ENCODE measurements around the gene FAXC.
"Not testable (repeated sequence)": the region's sequence is repeated elsewhere in the genome, so short reads cannot be mapped to it uniquely, and the experiment has no call there.

FAXC gene

GRCh38 chr6:99338188-99338587, 11.3 kb downstream of the FAXC start:
- DNase-seq, result no peak

GRCh38 chr6:99335298-99335697, 14.2 kb downstream of the FAXC start:
- not testable (repeated sequence) for DNase-seq

GRCh38 chr6:99334526-99335127, 14.8 kb downstream of the FAXC start:
- DNase-seq, result peak in 1 of 2 experiments; percentile 19

GRCh38 chr6:99333068-99333467, 16.4 kb downstream of the FAXC start:
- no peak for DNase-seq

- DNase-seq, result no peak
Measured at GRCh38 chr6:99331531-99331930, 17.9 kb downstream of the FAXC start.

GRCh38 chr6:99330159-99330558, 19.3 kb downstream of the FAXC start:
- peak; percentile 63 to 73 for DNase-seq

- DNase-seq, result no peak
Measured at GRCh38 chr6:99324996-99325395, 24.5 kb downstream of the FAXC start.

GRCh38 chr6:99318566-99318965, 30.9 kb downstream of the FAXC start:
- no peak for DNase-seq

GRCh38 chr6:99312354-99312753, 37.1 kb downstream of the FAXC start:
- no peak for DNase-seq

GRCh38 chr6:99310553-99310952, 38.9 kb downstream of the FAXC start:
- no peak for DNase-seq

GRCh38 chr6:99309557-99309956, 39.9 kb downstream of the FAXC start:
- no peak for DNase-seq

- DNase-seq, result no peak
Measured at GRCh38 chr6:99308788-99309187, 40.7 kb downstream of the FAXC start.

GRCh38 chr6:99307295-99307907, 42.1 kb downstream of the FAXC start:
- no peak for DNase-seq

GRCh38 chr6:99306341-99306740, 43.1 kb downstream of the FAXC start:
- no peak for DNase-seq

GRCh38 chr6:99305021-99305554, 44.4 kb downstream of the FAXC start:
- no peak for DNase-seq

- DNase-seq, result no peak
Measured at GRCh38 chr6:99297415-99297814, 52.1 kb downstream of the FAXC start.

- DNase-seq, result no peak
Measured at GRCh38 chr6:99297006-99297405, 52.5 kb downstream of the FAXC start.

- no peak for DNase-seq
Measured at GRCh38 chr6:99296261-99296660, 53.2 kb downstream of the FAXC start.

- DNase-seq, result no peak
Measured at GRCh38 chr6:99295276-99295675, 54.2 kb downstream of the FAXC start.

GRCh38 chr6:99294786-99295185, 54.7 kb downstream of the FAXC start:
- no peak for DNase-seq

GRCh38 chr6:99289701-99290100, 59.8 kb downstream of the FAXC start:
- DNase-seq, result no peak

- no peak for DNase-seq
Measured at GRCh38 chr6:99288668-99289067, 60.8 kb downstream of the FAXC start.

- no peak for DNase-seq
Measured at GRCh38 chr6:99287523-99287922, 62.0 kb downstream of the FAXC start.

GRCh38 chr6:99285881-99286280, 63.6 kb downstream of the FAXC start:
- no peak for DNase-seq
